Progenitor cell of endocrine pancreas (in vitro differentiated cells): Measurements from ENCODE around the gene SUPT5H. TPM values are rescaled to one million over a fixed set of nuclear protein-coding genes. Genes with fewer than 3 reads are reported as not detected.

Experiments
- DNase-seq: peaks from one replicate; pipeline ENCODE4 v3.0.0; 2021; ENCODE audit warnings: low spot score; ENCODE audit not compliant: unreplicated experiment
- H3K27ac Mint-ChIP-seq: 2 replicates; pipeline ENCODE4 v1.8.0; 2021; ENCODE audit warnings: mild to moderate bottlenecking, moderate library complexity, mixed read lengths
- H3K27me3 Mint-ChIP-seq: 2 replicates; pipeline ENCODE4 v1.8.0; 2021; ENCODE audit warnings: mixed read lengths
- H3K36me3 Mint-ChIP-seq: 2 replicates; pipeline ENCODE4 v1.8.0; 2022; ENCODE audit warnings: mixed read lengths; ENCODE audit not compliant: insufficient read depth
- H3K4me1 Mint-ChIP-seq: 2 replicates; pipeline ENCODE4 v1.8.0; 2021; ENCODE audit warnings: low read depth, mixed read lengths
- H3K4me3 Mint-ChIP-seq: 2 replicates; pipeline ENCODE4 v1.8.0; 2021; ENCODE audit warnings: low read depth, mild to moderate bottlenecking, moderate library complexity, mixed read lengths
- H3K9me3 Mint-ChIP-seq: 2 replicates; pipeline ENCODE4 v1.8.0; 2021; ENCODE audit warnings: low read depth, mixed read lengths
- CTCF ChIP-seq: fragments of 200-600 bp; sonication (generic); IDR thresholded peaks from one replicate; pipeline ENCODE4 v1.5.0; 2021; ENCODE audit warnings: antibody characterized with exemption, mild to moderate bottlenecking; ENCODE audit not compliant: unreplicated experiment
- total RNA-seq: library from RNA; stranded (reverse); gene quantifications from 2 replicates; pipeline ENCODE4 v1.2.1, GENCODE V29; 2021

The SUPT5H gene
- total RNA-seq, 1 donor from 2014 or later = 171 TPM

DNA sequence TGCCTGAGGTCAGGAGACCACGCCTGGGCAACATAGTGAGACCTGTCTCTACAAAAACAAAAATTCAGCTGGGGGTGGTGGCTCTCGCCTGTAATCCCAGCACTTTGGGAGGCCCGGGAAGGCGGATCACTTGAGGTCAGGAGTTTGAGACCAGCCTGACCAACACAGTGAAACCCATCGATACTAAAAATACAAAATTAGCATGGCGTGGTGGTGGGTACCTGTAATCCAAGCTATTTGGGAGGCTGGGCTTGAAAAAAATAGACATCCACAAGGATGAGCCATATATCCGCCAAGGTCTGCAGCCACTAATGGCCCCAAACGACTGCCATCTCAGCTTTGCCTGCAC, 12.7 kb upstream of the SUPT5H start:
- DNase-seq = no peak
- TF ChIP-seq CTCF = no peak
- Mint-ChIP-seq H3K4me3 (no peak overlapping the region), H3K9me3 (no peaks in the 10 kb centered on the region), H3K27me3 (no peaks in the 10 kb centered on the region), H3K4me1 (peaks cover 25% of the 10 kb centered on the region), H3K36me3 (peaks cover 12% of the 10 kb centered on the region), H3K27ac (no peak overlapping the region)

DNA sequence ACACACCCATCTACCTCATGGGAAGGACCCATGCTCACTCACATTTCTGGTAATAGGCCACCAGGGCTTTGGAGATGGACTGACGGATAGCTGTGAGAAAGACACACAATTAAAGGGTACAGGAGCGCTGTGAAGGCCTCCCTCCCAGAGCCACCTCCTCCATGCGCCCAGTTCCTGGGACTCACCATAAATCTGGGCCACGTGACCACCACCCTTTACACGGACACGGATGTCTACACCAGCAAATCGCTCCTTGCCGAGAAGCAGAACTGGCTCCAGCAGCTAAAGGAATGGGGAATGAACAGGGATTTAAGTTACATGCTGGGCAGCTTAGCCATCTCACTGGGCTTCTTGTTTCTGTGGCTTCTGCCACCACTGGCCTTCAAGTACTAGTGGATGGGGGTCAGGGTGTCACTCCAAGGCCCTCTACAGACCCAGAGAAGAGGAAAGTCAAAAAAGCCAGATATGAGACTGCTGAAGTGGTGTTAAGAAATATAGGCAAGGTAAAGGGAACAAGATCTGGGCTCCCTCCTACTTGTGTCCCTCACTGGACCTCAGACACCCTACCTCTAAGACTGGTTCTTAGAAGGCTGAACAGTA, 11.8 kb upstream of the SUPT5H start:
- no peaks in the 10 kb centered on the region for H3K9me3 Mint-ChIP-seq
- H3K27ac Mint-ChIP-seq = no peak overlapping the region
- no peak for TF ChIP-seq CTCF
- H3K4me3 Mint-ChIP-seq = peak overlapping the region; percentile 32
- no peaks in the 10 kb centered on the region for H3K27me3 Mint-ChIP-seq
- peaks cover 21% of the 10 kb centered on the region for H3K4me1 Mint-ChIP-seq
- DNase-seq = no peak
- peaks cover 12% of the 10 kb centered on the region for H3K36me3 Mint-ChIP-seq

DNA sequence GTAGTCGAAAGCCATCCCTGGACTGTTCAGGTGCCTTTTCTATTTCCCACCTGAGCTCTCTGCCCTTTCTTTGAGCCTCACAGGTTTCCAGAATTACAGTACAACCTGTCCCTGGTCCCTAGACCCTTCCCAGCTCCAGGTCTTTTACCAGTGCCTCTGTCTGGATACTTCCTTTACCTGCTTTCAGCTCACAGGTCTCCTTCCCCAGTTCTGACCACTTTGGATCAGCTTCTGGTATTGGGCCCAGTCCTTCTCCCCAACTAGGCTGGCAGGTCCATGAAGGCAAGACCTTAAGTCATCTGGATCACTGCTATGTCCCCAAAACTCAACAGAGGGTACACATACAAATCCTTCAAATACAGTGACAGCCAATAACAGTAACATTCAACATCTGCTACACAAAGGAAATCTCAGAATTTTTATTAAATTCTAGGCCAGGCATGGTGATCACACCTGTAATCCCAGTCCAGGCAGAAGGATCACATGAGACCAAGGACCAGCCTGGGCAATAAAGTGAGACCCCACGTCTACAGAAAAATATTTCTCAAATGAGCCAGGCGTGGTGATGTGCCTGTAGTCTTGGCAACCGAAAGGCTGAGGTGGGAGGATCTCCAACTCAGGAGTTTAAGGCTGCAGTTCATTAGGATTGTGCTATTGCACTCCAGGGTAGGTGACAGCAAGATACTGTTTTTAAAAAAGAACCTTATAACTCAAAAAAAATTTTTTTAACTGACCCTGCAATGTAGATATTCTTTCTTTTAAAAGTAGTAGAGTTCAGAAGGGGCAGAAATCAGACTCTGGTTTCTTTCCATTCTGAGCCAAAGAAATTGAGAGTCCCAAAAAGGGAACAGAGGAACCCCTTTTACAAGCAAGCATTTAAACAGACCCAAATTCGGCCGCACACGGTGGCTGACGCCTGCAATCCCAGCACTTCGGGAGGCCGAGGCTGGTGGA, 11.0 kb upstream of the SUPT5H start:
- no peak for TF ChIP-seq CTCF
- H3K36me3 Mint-ChIP-seq = peaks cover 12% of the 10 kb centered on the region
- no peaks in the 10 kb centered on the region for H3K9me3 Mint-ChIP-seq
- DNase-seq = no peak
- peaks cover 17% of the 10 kb centered on the region for H3K4me1 Mint-ChIP-seq
- peak overlapping the region; percentile 92 for H3K4me3 Mint-ChIP-seq
- H3K27me3 Mint-ChIP-seq = no peaks in the 10 kb centered on the region
- peak overlapping the region; percentile 98 for H3K27ac Mint-ChIP-seq

GRCh38 chr19:39435499-39436349, 9.7 kb upstream of the SUPT5H start, which contains the start of gene RPS16:
Gene RPS16 (minus strand): TSS chr19:39435949. CDS start chr19:39435895, 54 bp downstream.
- Mint-ChIP-seq H3K9me3 (no peaks in the 10 kb centered on the region), H3K27me3 (no peaks in the 10 kb centered on the region), H3K4me1 (peaks cover 17% of the 10 kb centered on the region), H3K4me3 (peak within 1 kb of the TSS; percentile 92), H3K27ac (peak within 1 kb of the TSS; percentile 98), H3K36me3 (peaks cover 12% of the 10 kb centered on the region)
- peak; percentile 96 for DNase-seq
- TF ChIP-seq CTCF = no peak

- peak overlapping the region; percentile 92 for H3K4me3 Mint-ChIP-seq
- no peaks in the 10 kb centered on the region for H3K9me3 Mint-ChIP-seq
- TF ChIP-seq CTCF = no peak
- no peaks in the 10 kb centered on the region for H3K27me3 Mint-ChIP-seq
- DNase-seq = no peak
- peaks cover 12% of the 10 kb centered on the region for H3K36me3 Mint-ChIP-seq
- peaks cover 17% of the 10 kb centered on the region for H3K4me1 Mint-ChIP-seq
- peak overlapping the region; percentile 98 for H3K27ac Mint-ChIP-seq
Observed at GRCh38 chr19:39436350-39436716, 9.0 kb upstream of the SUPT5H start.
